GM08714 (cell line): ENCODE data around the gene PIK3R5.

Experiments
- H3K4me3 ChIP-seq: fragments of 200-500 bp; sonication (Bioruptor generic); 2 replicates; pipeline ENCODE4 v1.5.1; 2014; ENCODE audit warnings: mild to moderate bottlenecking, low read length, inconsistent platforms
- ZNF274 ChIP-seq: IDR thresholded peaks from 2 replicates; pipeline ENCODE4 v1.6.1; 2012; ENCODE audit warnings: mild to moderate bottlenecking, low read depth, low read length

The PIK3R5 gene

GRCh38 chr17:8835106-8835505 lies 130.4 kb downstream of the PIK3R5 start:
- H3K4me3 ChIP-seq = no peak overlapping the region
- no peak for TF ChIP-seq ZNF274

- TF ChIP-seq ZNF274 = no peak
- H3K4me3 ChIP-seq = no peak overlapping the region
Measured at GRCh38 chr17:8832711-8833352, 132.7 kb downstream of the PIK3R5 start.

- no peak overlapping the region for H3K4me3 ChIP-seq
- TF ChIP-seq ZNF274 = no peak
Measured at GRCh38 chr17:8831234-8831849, 134.2 kb downstream of the PIK3R5 start.

- no peak overlapping the region for H3K4me3 ChIP-seq
- TF ChIP-seq ZNF274 = no peak
Measured at GRCh38 chr17:8830141-8830540, 135.4 kb downstream of the PIK3R5 start.

GRCh38 chr17:8829036-8829941 lies 136.2 kb downstream of the PIK3R5 start:
- no peak overlapping the region for H3K4me3 ChIP-seq
- no peak for TF ChIP-seq ZNF274
